KMS-11 (cell line): ENCODE results near the gene HCAR3.
"Not testable (repeated sequence)": the region's sequence is repeated elsewhere in the genome, so short reads cannot be mapped to it uniquely, and the experiment has no call there.

Experiments used
- H2AFZ ChIP-seq: fragments of 200-600 bp; sonication (generic); 2 replicates; pipeline ENCODE4 v1.6.1; 2016; ENCODE audit warnings: antibody characterized with exemption, mixed run types, low read depth
- H3K27ac ChIP-seq: fragments of 200-600 bp; sonication (generic); 2 replicates; pipeline ENCODE4 v1.6.1; 2016; ENCODE audit warnings: mild to moderate bottlenecking, mixed run types
- H3K27me3 ChIP-seq: fragments of 200-600 bp; sonication (generic); 2 replicates; pipeline ENCODE4 v1.6.1; 2017; ENCODE audit warnings: mild to moderate bottlenecking, low read depth, mixed run types, moderate library complexity; ENCODE audit not compliant: insufficient read depth
- H3K36me3 ChIP-seq: fragments of 200-600 bp; sonication (generic); 2 replicates; pipeline ENCODE4 v1.6.1; 2017; ENCODE audit warnings: mild to moderate bottlenecking, mixed run types; ENCODE audit not compliant: insufficient read depth
- H3K4me1 ChIP-seq: fragments of 200-600 bp; sonication (generic); 2 replicates; pipeline ENCODE4 v1.6.1; 2016; ENCODE audit warnings: mild to moderate bottlenecking, low read depth, mixed run types; ENCODE audit not compliant: poor library complexity, severe bottlenecking
- H3K4me2 ChIP-seq: fragments of 200-600 bp; sonication (generic); 2 replicates; pipeline ENCODE4 v1.7.0; 2016; ENCODE audit warnings: mild to moderate bottlenecking, mixed run types
- H3K4me3 ChIP-seq: fragments of 200-600 bp; sonication (generic); IDR thresholded peaks from 2 replicates; pipeline ENCODE4 v1.6.1; 2017; ENCODE audit warnings: low read depth, low read length, mixed read lengths; ENCODE audit not compliant: insufficient read depth
- H3K79me2 ChIP-seq: fragments of 200-600 bp; sonication (generic); 2 replicates; pipeline ENCODE4 v1.6.1; 2016; ENCODE audit warnings: low read depth, mixed run types; ENCODE audit not compliant: insufficient read depth
- H3K9ac ChIP-seq: fragments of 200-600 bp; sonication (generic); 2 replicates; pipeline ENCODE4 v1.6.1; 2016; ENCODE audit warnings: mild to moderate bottlenecking, mixed run types
- H4K20me1 ChIP-seq: fragments of 200-600 bp; sonication (generic); 2 replicates; pipeline ENCODE4 v1.6.1; 2016; ENCODE audit warnings: mild to moderate bottlenecking, mixed run types; ENCODE audit not compliant: insufficient read depth
- TF ChIP-seq, protein P1 (sequence below): fragments of 200-600 bp; sonication (generic); conservative IDR thresholded peaks from 2 replicates; pipeline ENCODE4 v1.6.1; 2017; ENCODE audit warnings: low read depth, mild to moderate bottlenecking, antibody characterized with exemption, low read length, moderate library complexity, mixed read lengths

HCAR3 gene

GRCh38 chr12:122722387-122722786 lies 5.8 kb upstream of the HCAR3 start:
- Histone ChIP-seq H3K4me3 (no peak overlapping the region), H2AFZ (no peak overlapping the region), H3K4me1 (peaks cover 14% of the 10 kb centered on the region), H3K4me2 (no peak overlapping the region), H3K79me2 (no peaks in the 10 kb centered on the region), H3K27me3 (no peaks in the 10 kb centered on the region), H3K9ac (no peak overlapping the region), H3K27ac (no peak overlapping the region), H4K20me1 (no peaks in the 10 kb centered on the region), H3K36me3 (no peaks in the 10 kb centered on the region)
- TF ChIP-seq, protein P1, sequence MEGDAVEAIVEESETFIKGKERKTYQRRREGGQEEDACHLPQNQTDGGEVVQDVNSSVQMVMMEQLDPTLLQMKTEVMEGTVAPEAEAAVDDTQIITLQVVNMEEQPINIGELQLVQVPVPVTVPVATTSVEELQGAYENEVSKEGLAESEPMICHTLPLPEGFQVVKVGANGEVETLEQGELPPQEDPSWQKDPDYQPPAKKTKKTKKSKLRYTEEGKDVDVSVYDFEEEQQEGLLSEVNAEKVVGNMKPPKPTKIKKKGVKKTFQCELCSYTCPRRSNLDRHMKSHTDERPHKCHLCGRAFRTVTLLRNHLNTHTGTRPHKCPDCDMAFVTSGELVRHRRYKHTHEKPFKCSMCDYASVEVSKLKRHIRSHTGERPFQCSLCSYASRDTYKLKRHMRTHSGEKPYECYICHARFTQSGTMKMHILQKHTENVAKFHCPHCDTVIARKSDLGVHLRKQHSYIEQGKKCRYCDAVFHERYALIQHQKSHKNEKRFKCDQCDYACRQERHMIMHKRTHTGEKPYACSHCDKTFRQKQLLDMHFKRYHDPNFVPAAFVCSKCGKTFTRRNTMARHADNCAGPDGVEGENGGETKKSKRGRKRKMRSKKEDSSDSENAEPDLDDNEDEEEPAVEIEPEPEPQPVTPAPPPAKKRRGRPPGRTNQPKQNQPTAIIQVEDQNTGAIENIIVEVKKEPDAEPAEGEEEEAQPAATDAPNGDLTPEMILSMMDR, result no peak

- H3K4me3 ChIP-seq, result no peak overlapping the region
- H3K4me2 ChIP-seq, result no peak overlapping the region
- TF ChIP-seq, protein P1, result no peak
- no peaks in the 10 kb centered on the region for H3K36me3 ChIP-seq
- no peaks in the 10 kb centered on the region for H4K20me1 ChIP-seq
- no peak overlapping the region for H3K27ac ChIP-seq
- H3K79me2 ChIP-seq, result no peaks in the 10 kb centered on the region
- H2AFZ ChIP-seq, result no peak overlapping the region
- H3K9ac ChIP-seq, result no peak overlapping the region
- H3K27me3 ChIP-seq, result no peaks in the 10 kb centered on the region
- peaks cover 14% of the 10 kb centered on the region for H3K4me1 ChIP-seq
Observed at GRCh38 chr12:122721057-122721545, 4.5 kb upstream of the HCAR3 start.

DNA sequence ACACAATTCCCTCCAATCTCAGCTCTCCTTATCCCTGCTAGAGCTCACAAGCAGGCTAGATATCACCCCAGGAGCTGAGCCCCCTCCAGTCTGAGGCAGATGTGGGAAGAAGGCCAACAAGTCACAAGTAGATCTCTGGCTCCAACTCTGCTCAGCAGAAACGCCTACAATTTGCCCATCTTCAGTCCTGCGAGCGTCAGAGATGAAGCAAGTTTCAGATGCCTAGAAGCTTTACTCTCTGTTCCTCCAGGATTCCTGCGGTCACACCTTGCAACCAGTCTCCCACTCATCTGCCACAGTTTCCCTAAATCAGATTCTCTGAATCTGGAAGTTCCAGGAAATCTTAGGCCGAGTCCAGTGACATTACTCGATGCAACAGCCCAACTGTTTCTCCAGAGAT lies 1.4 kb downstream of the HCAR3 start:
- not testable (repeated sequence) for H3K79me2 ChIP-seq, H3K27ac ChIP-seq, H3K36me3 ChIP-seq, H3K4me2 ChIP-seq, H2AFZ ChIP-seq, H4K20me1 ChIP-seq, H3K27me3 ChIP-seq, H3K4me1 ChIP-seq, H3K4me3 ChIP-seq, H3K9ac ChIP-seq

- not testable (repeated sequence) for H3K9ac ChIP-seq
Observed at GRCh38 chr12:122713491-122714188, 3.0 kb downstream of the HCAR3 start.

DNA sequence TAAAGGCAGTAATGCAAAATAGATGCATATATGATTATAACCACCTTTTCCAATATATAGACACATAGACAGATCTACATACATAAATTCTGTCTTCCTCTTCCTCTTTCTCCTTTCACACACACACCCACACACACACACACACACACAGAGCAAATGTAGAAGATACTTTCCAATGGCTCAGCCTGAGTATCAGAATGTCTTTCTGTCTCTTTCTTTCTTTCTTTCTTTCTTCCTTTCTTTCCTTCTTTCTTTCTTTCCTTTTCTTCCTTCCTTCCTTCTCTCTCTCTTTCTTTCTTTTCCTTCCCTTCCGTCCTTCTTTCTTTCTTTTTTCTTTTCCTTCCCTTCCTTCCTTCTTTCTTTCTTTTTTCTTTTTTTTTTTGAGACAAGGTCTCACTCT lies 5.3 kb downstream of the HCAR3 start:
- H3K4me2 ChIP-seq, H3K27ac ChIP-seq, H2AFZ ChIP-seq, H3K9ac ChIP-seq, H3K4me3 ChIP-seq, H4K20me1 ChIP-seq, H3K79me2 ChIP-seq, H3K27me3 ChIP-seq, H3K4me1 ChIP-seq, H3K36me3 ChIP-seq: not testable (repeated sequence)

More at GRCh38 chr12:122713491-122714188, 3.0 kb downstream of the HCAR3 start:
- not testable (repeated sequence) for H3K4me3 ChIP-seq, H3K4me1 ChIP-seq, H3K79me2 ChIP-seq, H3K36me3 ChIP-seq, H4K20me1 ChIP-seq, H3K27ac ChIP-seq, H3K27me3 ChIP-seq, H3K4me2 ChIP-seq, H2AFZ ChIP-seq

DNA sequence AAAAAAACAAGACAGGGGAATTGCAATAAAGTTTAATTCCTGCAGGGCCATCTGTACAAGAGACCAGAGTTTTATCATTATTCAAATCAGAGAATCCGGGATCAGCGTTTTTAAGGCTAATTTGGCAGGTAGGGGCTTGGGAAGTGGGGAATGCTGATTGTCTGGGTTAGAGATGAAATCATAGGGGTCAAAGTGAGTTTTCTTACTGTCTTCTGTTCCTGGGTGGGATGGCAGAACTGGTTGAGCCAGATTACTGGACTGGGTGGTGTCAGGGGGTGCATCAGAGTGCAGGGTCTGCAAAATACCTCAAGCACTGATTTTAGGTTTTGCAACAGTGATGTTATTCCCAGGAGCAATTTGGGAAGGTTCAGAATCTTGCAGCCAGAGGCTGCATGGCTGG lies 6.3 kb downstream of the HCAR3 start:
- not testable (repeated sequence) for H3K36me3 ChIP-seq, H3K4me2 ChIP-seq, H3K27ac ChIP-seq, H4K20me1 ChIP-seq, H3K79me2 ChIP-seq, H3K27me3 ChIP-seq, H2AFZ ChIP-seq, H3K4me1 ChIP-seq, H3K9ac ChIP-seq, H3K4me3 ChIP-seq

DNA sequence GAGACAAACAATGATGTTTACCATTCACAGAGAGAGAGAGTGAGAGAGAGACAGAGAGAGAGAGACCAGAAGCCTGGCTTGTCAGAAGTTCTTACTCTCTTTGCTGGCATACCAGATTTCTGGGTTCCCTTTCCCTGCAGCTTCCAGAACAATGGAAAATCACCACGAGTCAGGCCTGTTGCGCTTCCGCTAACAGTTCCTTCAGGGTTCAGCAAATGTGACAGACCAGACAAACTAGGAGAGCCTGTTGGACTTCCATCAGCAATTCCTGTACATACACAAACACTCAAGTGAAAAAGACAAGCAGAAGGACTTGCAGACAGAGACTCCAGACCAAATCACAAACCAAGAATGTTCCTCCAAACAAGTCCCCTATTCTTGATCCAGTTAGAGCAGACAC lies 7.3 kb downstream of the HCAR3 start:
- H4K20me1 ChIP-seq, H3K4me3 ChIP-seq, H3K4me2 ChIP-seq: not testable (repeated sequence)

DNA sequence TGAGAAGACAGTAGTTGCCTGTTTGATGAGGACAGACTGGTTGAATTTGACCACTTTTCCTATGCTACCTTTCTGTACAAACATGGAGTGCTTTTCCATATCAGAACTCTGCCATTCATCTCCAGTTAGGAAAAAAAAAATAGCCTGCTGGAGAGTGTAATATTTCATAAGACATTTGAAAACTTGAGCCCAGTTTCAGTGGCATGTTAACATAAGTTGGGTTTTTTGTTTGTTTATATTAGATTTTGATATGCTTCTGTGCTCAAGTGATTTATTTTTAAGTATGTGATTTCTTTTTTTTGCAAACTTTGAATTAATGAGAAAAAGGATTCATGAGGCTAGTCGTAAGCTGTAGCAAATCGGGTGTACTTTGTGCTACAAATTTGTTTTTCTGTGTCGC lies 12.8 kb downstream of the HCAR3 start:
- H3K27me3 ChIP-seq, H4K20me1 ChIP-seq, H3K79me2 ChIP-seq, H3K4me3 ChIP-seq, H3K9ac ChIP-seq, H3K36me3 ChIP-seq, H3K27ac ChIP-seq, H3K4me1 ChIP-seq, H3K4me2 ChIP-seq, H2AFZ ChIP-seq: not testable (repeated sequence)

More for the DNA sequence above, 7.3 kb downstream of the HCAR3 start:
- H2AFZ ChIP-seq, H3K27ac ChIP-seq, H3K36me3 ChIP-seq, H3K4me1 ChIP-seq, H3K79me2 ChIP-seq, H3K9ac ChIP-seq, H3K27me3 ChIP-seq: not testable (repeated sequence)
